ENCODE measurements around the gene IER3. TPM values are rescaled to one million over a fixed set of nuclear protein-coding genes. Genes with fewer than 3 reads are reported as not detected.

IER3 gene
- total RNA-seq: 131 to 136 TPM (median 134 TPM) in 3 replicates

GRCh38 chr6:30744054-30744805, at the start of gene IER3:
TSS of gene IER3 (minus strand) at chr6:30744547. CDS start at chr6:30744518, 29 bp downstream.
- TF ChIP-seq CTCF (IDR thresholded peaks at IDR 0.05; ENCODE audit: unreplicated experiment): peak; percentile 58
- Mint-ChIP-seq H3K4me3 (peak within 1 kb of the TSS; percentile 97), H3K4me1 (peaks cover 42% of the 10 kb centered on the region), H3K27me3 (ENCODE audit: low read depth) (no peaks in the 10 kb centered on the region), H3K36me3 (peaks cover 11% of the 10 kb centered on the region), H3K9me3 (no peaks in the 10 kb centered on the region), H3K27ac (peak within 1 kb of the TSS; percentile 95)
- peak; percentile 53 to 82 for DNase-seq (ENCODE audit: low spot score in 2 of 2, unreplicated experiment in 2 of 2)

GRCh38 chr6:30793521-30794194, 49.3 kb upstream of the IER3 start:
- Mint-ChIP-seq H3K4me3 (no peak overlapping the region), H3K9me3 (no peaks in the 10 kb centered on the region), H3K27ac (peak overlapping the region; percentile 84), H3K4me1 (peaks cover 29% of the 10 kb centered on the region), H3K27me3 (ENCODE audit: low read depth) (no peaks in the 10 kb centered on the region), H3K36me3 (no peaks in the 10 kb centered on the region)
- no peak for DNase-seq (ENCODE audit: low spot score in 2 of 2, unreplicated experiment in 2 of 2)
- no peak for TF ChIP-seq CTCF (IDR thresholded peaks at IDR 0.05; ENCODE audit: unreplicated experiment)

- peaks cover 32% of the 10 kb centered on the region for H3K4me1 Mint-ChIP-seq
- no peak for DNase-seq (ENCODE audit: low spot score in 2 of 2, unreplicated experiment in 2 of 2)
- peak overlapping the region; percentile 88 for H3K27ac Mint-ChIP-seq
- TF ChIP-seq CTCF (IDR thresholded peaks at IDR 0.05; ENCODE audit: unreplicated experiment): no peak
- no peak overlapping the region for H3K4me3 Mint-ChIP-seq
- no peaks in the 10 kb centered on the region for H3K9me3 Mint-ChIP-seq
- H3K27me3 Mint-ChIP-seq (ENCODE audit: low read depth): no peaks in the 10 kb centered on the region
- no peaks in the 10 kb centered on the region for H3K36me3 Mint-ChIP-seq
Measured at GRCh38 chr6:30792786-30793185, 48.4 kb upstream of the IER3 start.

- Mint-ChIP-seq H3K27me3 (ENCODE audit: low read depth) (no peaks in the 10 kb centered on the region), H3K4me1 (peaks cover 32% of the 10 kb centered on the region), H3K36me3 (no peaks in the 10 kb centered on the region), H3K4me3 (no peak overlapping the region), H3K9me3 (no peaks in the 10 kb centered on the region), H3K27ac (peak overlapping the region; percentile 26)
- DNase-seq (ENCODE audit: low spot score in 2 of 2, unreplicated experiment in 2 of 2): no peak
- no peak for TF ChIP-seq CTCF (IDR thresholded peaks at IDR 0.05; ENCODE audit: unreplicated experiment)
Measured at GRCh38 chr6:30790724-30791383, 46.5 kb upstream of the IER3 start.

- no peak for DNase-seq (ENCODE audit: low spot score in 2 of 2, unreplicated experiment in 2 of 2)
- H3K27ac Mint-ChIP-seq: no peak overlapping the region
- H3K4me3 Mint-ChIP-seq: no peak overlapping the region
- no peaks in the 10 kb centered on the region for H3K36me3 Mint-ChIP-seq
- peaks cover 4% of the 10 kb centered on the region for H3K9me3 Mint-ChIP-seq
- TF ChIP-seq CTCF (IDR thresholded peaks at IDR 0.05; ENCODE audit: unreplicated experiment): no peak
- H3K4me1 Mint-ChIP-seq: peaks cover 32% of the 10 kb centered on the region
- H3K27me3 Mint-ChIP-seq (ENCODE audit: low read depth): no peaks in the 10 kb centered on the region
Measured at GRCh38 chr6:30789606-30790005, 45.3 kb upstream of the IER3 start.

Data from mesothelial cell of epicardium (in vitro differentiated cells).